GM12878 (cell line): ENCODE measurements around the gene KLF12. TPM values are rescaled to one million over a fixed set of nuclear protein-coding genes. Genes with fewer than 3 reads are reported as not detected.

ENCODE experiments used
- ATAC-seq: fragments of 200-7000 bp; cut with Tn5 transposase; 3 replicates; pipeline ENCODE4 v1.9.1; 2020; ENCODE audit warnings: mild to moderate bottlenecking, moderate library complexity
- BruUV-seq: library from RNA; stranded (reverse); fragments of 400-500 nt; replicated peaks from 2 replicates; lab custom pipeline; 2021; lab: Mats Ljungman, UMichigan
- CTCF ChIA-PET: fragments of 300-600 bp; sonication (Branson Sonifier 250); formaldehyde crosslinking; extraction: SDS; loops from one replicate; lab custom pipeline; 2021; ENCODE audit warnings: inconsistent platforms; lab: Yijun Ruan, JAX
- POLR2A ChIA-PET: fragments of 350-600 bp; formaldehyde crosslinking; extraction: SDS; loops from one replicate; lab custom pipeline; 2021; ENCODE audit warnings: inconsistent platforms; lab: Charles Lee
- RAD21 ChIA-PET: fragments of 300-600 bp; sonication (Branson Sonifier 250); formaldehyde crosslinking; loops from one replicate; lab custom pipeline; 2023; ENCODE audit warnings: antibody characterized with exemption; ENCODE audit not compliant: unreplicated experiment; lab: Charles Lee
- SMC1A ChIA-PET: fragments of 300-600 bp; sonication (Branson Sonifier 250); formaldehyde crosslinking; loops from one replicate; lab custom pipeline; 2023; ENCODE audit not compliant: unreplicated experiment, uncharacterized antibody; lab: Charles Lee
- DNase-seq: peaks from one replicate; pipeline ENCODE4 v3.0.0-alpha.2; 2011; ENCODE audit warnings: low read depth, low spot score
- FAIRE-seq: peaks from 3 replicates; lab custom pipeline; 2011; peaks lifted over from hg19 to GRCh38; lab: Jason Lieb, UNC
- H2AFZ ChIP-seq: 2 replicates; pipeline ENCODE4 v1.6.0; 2011; ENCODE audit warnings: low read depth, low read length, control low read depth; ENCODE audit not compliant: control insufficient read depth
- H3K27ac ChIP-seq: 2 replicates; pipeline ENCODE4 v1.5.1; 2011; ENCODE audit warnings: control low read depth; ENCODE audit not compliant: control insufficient read depth, insufficient read depth
- H3K27me3 ChIP-seq, 2 experiments: replicated peaks in 1 of 2; 2 replicates each; pipeline versions ENCODE4 v1.6.0 to v1.6.1; 2011; ENCODE audit warnings: low read length in 1 of 2; ENCODE audit not compliant: control insufficient read depth in 2 of 2, insufficient read depth in 2 of 2
- H3K36me3 ChIP-seq, 2 experiments: 2 replicates each; pipeline ENCODE4 v1.5.1; 2011; ENCODE audit warnings: low read length in 1 of 2; ENCODE audit not compliant: control insufficient read depth in 2 of 2, insufficient read depth in 2 of 2
- H3K4me1 ChIP-seq: 2 replicates; pipeline ENCODE4 v1.6.1; 2011; ENCODE audit warnings: mild to moderate bottlenecking, low read length, moderate library complexity, mixed read lengths; ENCODE audit not compliant: control insufficient read depth, insufficient read depth
- H3K4me2 ChIP-seq: 2 replicates; pipeline ENCODE4 v1.6.0; 2011; ENCODE audit warnings: control low read depth; ENCODE audit not compliant: control insufficient read depth, insufficient read depth
- H3K4me3 ChIP-seq: fragments of 200-600 bp; sonication (generic); 2 replicates; pipeline ENCODE4 v1.5.1; 2016
- H3K79me2 ChIP-seq: 2 replicates; pipeline ENCODE4 v1.6.0; 2011; ENCODE audit warnings: low read length; ENCODE audit not compliant: control insufficient read depth, insufficient read depth
- H3K9ac ChIP-seq: 2 replicates; pipeline ENCODE4 v1.8.0; 2011; ENCODE audit warnings: low read length, control low read depth, mixed read lengths; ENCODE audit not compliant: control insufficient read depth, insufficient read depth
- H3K9me3 ChIP-seq: replicated peaks from 3 replicates; pipeline ENCODE4 v1.5.1; 2011; ENCODE audit warnings: mild to moderate bottlenecking, low read length; ENCODE audit not compliant: control insufficient read depth, insufficient read depth
- H4K20me1 ChIP-seq: 2 replicates; pipeline ENCODE4 v1.6.0; 2011; ENCODE audit not compliant: control insufficient read depth, insufficient read depth
- ATF7 ChIP-seq: fragments of 450-650 bp; IDR thresholded peaks from 2 replicates; pipeline ENCODE4 v1.6.1; 2016; ENCODE audit warnings: low read depth, mild to moderate bottlenecking
- CEBPB ChIP-seq, 2 experiments: fragments of 150-350 bp in 1 of 2; IDR thresholded peaks; 2 replicates each; pipeline ENCODE4 v1.6.1; 2012 to 2014; ENCODE audit warnings: low read depth in 2 of 2, low read length in 2 of 2, borderline replicate concordance in 1 of 2, inconsistent platforms in 1 of 2
- CHD4 ChIP-seq: fragments of 200-600 bp; sonication (generic); IDR thresholded peaks from 2 replicates; pipeline ENCODE4 v1.6.1; 2016; ENCODE audit warnings: mild to moderate bottlenecking
- CREM ChIP-seq: IDR thresholded peaks from 2 replicates; pipeline ENCODE4 v1.6.1; 2014; ENCODE audit warnings: antibody characterized with exemption, low read depth
- EGR1 ChIP-seq, 2 experiments: IDR thresholded peaks; 1 replicate in 1 of 2; 2 replicates in 1 of 2; pipeline ENCODE4 v1.6.1; 2011 to 2012; ENCODE audit warnings: low read depth in 2 of 2, low read length in 2 of 2, borderline replicate concordance in 1 of 2, mild to moderate bottlenecking in 1 of 2, moderate library complexity in 1 of 2
- GATAD2B ChIP-seq: fragments of 450-650 bp; conservative IDR thresholded peaks from 2 replicates; pipeline ENCODE4 v1.6.1; 2017; ENCODE audit warnings: low read depth, mild to moderate bottlenecking, moderate library complexity
- HDGF ChIP-seq: fragments of 450-650 bp; IDR thresholded peaks from 2 replicates; pipeline ENCODE4 v1.6.1; 2016; ENCODE audit warnings: antibody characterized with exemption
- TAF1 ChIP-seq: IDR thresholded peaks from 2 replicates; pipeline ENCODE4 v1.6.1; 2011; ENCODE audit warnings: mild to moderate bottlenecking, low read depth, low read length, borderline replicate concordance
- YY1 ChIP-seq: IDR thresholded peaks from 2 replicates; pipeline ENCODE4 v1.6.1; 2011; ENCODE audit warnings: low read depth, mild to moderate bottlenecking, low read length
- ZNF687 ChIP-seq: fragments of 450-650 bp; IDR thresholded peaks from 2 replicates; pipeline ENCODE4 v1.6.1; 2017; ENCODE audit warnings: mild to moderate bottlenecking, moderate library complexity
- WGBS: methylation state at CpG from one replicate; pipeline ENCODE4 v1.1.6; 2016; ENCODE audit warnings: low lambda C conversion rate; ENCODE audit not compliant: insufficient replicate concordance, insufficient coverage; ENCODE audit errors: missing lambda C conversion rate; 5-methylcytosine and 5-hydroxymethylcytosine counted together
- in situ Hi-C: fragments of 300-500 bp; cut with MboI; formaldehyde crosslinking; loops from 9 replicates; pipeline ENCODE4 v1.14.3; 2018; ENCODE audit warnings: mixed read lengths
- intact Hi-C: fragments of 100-400 bp; cut with micrococcal nuclease; formaldehyde crosslinking; loops from one replicate; pipeline ENCODE4 v1.14.2; 2022; ENCODE audit not compliant: unreplicated experiment
- polyA plus RNA-seq, 11 experiments: library from polyadenylated mRNA; depleted of rRNA in 4 of 11; unstranded in 6 of 11; stranded (reverse) in 5 of 11; fragments of >200 nt; fragmentation: Nextera tagmentation in 4 of 11; fragmentation: Illumina TruSeq in 1 of 11; extraction: Ambion mirVana in 4 of 11; extraction: Trizol in 1 of 11; gene quantifications; 1 replicate in 1 of 11; 2 replicates in 10 of 11; pipeline versions ENCODE4 v1.2.1 to v1.2.3, GENCODE V29; 2011 to 2016; ENCODE audit warnings: inconsistent platforms in 2 of 11, missing spikeins in 2 of 11, low read depth in 1 of 11
- total RNA-seq, 4 experiments: library from RNA; depleted of rRNA in 3 of 4; stranded (reverse); fragments of >200 nt in 3 of 4; fragmentation: Illumina TruSeq in 1 of 4; extraction: Trizol in 1 of 4; gene quantifications; 2 replicates each; pipeline versions ENCODE4 v1.2.1 to v1.2.3, GENCODE V29; 2013 to 2021

Gene KLF12
- total and polyA plus RNA-seq, 10 of the 15 experiments (the other 5 are each of a cell fraction or from before 2014, with no cell fraction given): 0.11 to 11.4 (median 0.98) TPM

DNA sequence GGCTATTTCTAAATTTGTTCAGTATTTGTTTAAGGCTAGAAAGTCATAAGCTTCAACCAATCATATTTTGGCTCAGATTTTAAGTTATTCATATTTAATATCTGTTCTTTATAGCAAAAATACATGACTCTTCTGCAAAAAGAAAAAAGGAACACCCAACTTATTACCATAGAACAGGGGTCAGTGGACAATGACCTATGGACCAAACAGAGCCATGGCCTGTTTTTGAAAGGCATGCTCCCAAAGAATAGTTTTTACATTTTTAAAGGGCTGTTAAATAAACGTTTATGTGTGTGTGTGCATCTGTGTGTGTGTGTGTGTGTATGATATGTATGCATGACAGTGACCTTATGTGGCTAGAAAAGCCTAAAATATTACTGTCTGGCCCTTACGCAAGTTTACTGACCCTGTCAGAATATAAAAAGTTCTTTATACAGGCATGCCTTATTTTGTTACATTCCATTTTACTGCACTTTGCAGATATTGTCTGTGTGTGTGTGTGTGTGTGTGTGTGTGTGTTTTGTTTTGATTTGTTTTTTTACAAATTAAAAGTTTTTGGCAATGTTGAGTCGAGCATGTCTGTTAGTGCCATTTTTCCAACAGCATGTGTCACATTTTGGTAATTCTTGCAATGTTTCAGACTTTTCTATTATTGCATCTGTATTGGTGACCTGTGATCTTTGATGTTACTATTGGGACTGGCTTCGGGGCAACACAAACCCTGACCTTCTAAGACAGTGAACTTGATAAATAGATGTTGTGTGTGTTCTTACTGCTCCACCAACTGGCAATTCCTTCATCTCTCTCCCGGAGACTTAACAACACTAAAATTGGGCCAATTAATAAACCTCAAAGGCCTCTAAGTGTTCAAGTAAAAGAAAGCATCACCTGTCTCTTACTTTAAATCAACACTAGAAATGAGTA, 22.0 kb downstream of the KLF12 start:
- DNase-seq (no peak), FAIRE-seq (no peak), ATAC-seq (no peak)
- Histone ChIP-seq H3K79me2 (no peaks in the 10 kb centered on the region), H2AFZ (no peak overlapping the region), H3K4me3 (no peak overlapping the region), H3K4me1 (no peaks in the 10 kb centered on the region), H3K4me2 (no peak overlapping the region), H3K9ac (no peak overlapping the region), H3K36me3 (no peaks in the 10 kb centered on the region), H4K20me1 (no peaks in the 10 kb centered on the region), H3K9me3 (peaks cover 2% of the 10 kb centered on the region; the same call in 2 of the 3 replicates), H3K27me3 (no peaks in the 10 kb centered on the region), H3K27ac (no peak overlapping the region)
- ChIA-PET SMC1A (interaction anchor here (1.0 kb wide), 1 partner anchor 21 kb away, joined by 3 read pairs; no protein-coding TSS in a partner anchor), RAD21 (interaction anchor here (1.0 to 1.1 kb wide), 2 partner anchors 50 to 87 kb away, joined by 3 read pairs; no protein-coding TSS in a partner anchor), POLR2A (no interaction called here), CTCF (no interaction called here)
- intact Hi-C loops (no loop called here), in situ Hi-C loops (no loop called here)
- BruUV-seq: no TSS peak
- TF ChIP-seq CEBPB (IDR thresholded peaks at IDR 0.05; ENCODE audit: borderline replicate concordance in 1 of 2, low read depth in 2 of 2, low read length in 2 of 2) (no peak), YY1 (no peak), ATF7 (no peak), GATAD2B (no peak), TAF1 (no peak), HDGF (no peak), CREM (no peak), CHD4 (no peak), EGR1 (IDR thresholded peaks at IDR 0.05; ENCODE audit: borderline replicate concordance in 1 of 2, low read depth in 2 of 2, low read length in 2 of 2) (no peak), ZNF687 (no peak)
- WGBS: 72% methylated on average over 5 of the region's 5 CpGs
